HG03457 (cell line): ENCODE data around the gene OR10A2.
A peak's percentile ranks its signal among the peaks of the same experiment; 100 is the strongest.
"Not testable (repeated sequence)": the region's sequence is repeated elsewhere in the genome, so short reads cannot be mapped to it uniquely, and the experiment has no call there.

Experiments used
- ATAC-seq: cut with Tn5 transposase; IDR thresholded peaks from one replicate; pipeline ENCODE4 v1.9.1; 2021; ENCODE audit warnings: moderate number of reproducible peaks; ENCODE audit not compliant: unreplicated experiment

OR10A2 gene

GRCh38 chr11:6882751-6883150 is 19.9 kb downstream of the OR10A2 start:
- no peak for ATAC-seq

GRCh38 chr11:6887711-6888110 is 24.9 kb downstream of the OR10A2 start:
- ATAC-seq = not testable (repeated sequence)

- no peak for ATAC-seq
Measured at GRCh38 chr11:6888830-6889229, 26.0 kb downstream of the OR10A2 start.

GRCh38 chr11:6889835-6890234 is 27.0 kb downstream of the OR10A2 start:
- ATAC-seq = no peak

- no peak for ATAC-seq
Measured at GRCh38 chr11:6892400-6892799, 29.5 kb downstream of the OR10A2 start, which contains the start of gene OR2D2. OR2D2 (minus strand) TSS chr11:6892500; CDS start chr11:6892500, 0 bp downstream.

- no peak for ATAC-seq
Measured at GRCh38 chr11:6894097-6894496, 31.2 kb downstream of the OR10A2 start.

- peak; percentile 83 for ATAC-seq
Measured at GRCh38 chr11:6895010-6895409, 32.2 kb downstream of the OR10A2 start.

GRCh38 chr11:6898911-6899310 is 36.1 kb downstream of the OR10A2 start:
- ATAC-seq = no peak

GRCh38 chr11:6900327-6900999 is 37.6 kb downstream of the OR10A2 start:
- ATAC-seq = no peak

GRCh38 chr11:6904804-6905203 is 41.9 kb downstream of the OR10A2 start:
- not testable (repeated sequence) for ATAC-seq

- no peak for ATAC-seq
Measured at GRCh38 chr11:6911378-6911777, 48.5 kb downstream of the OR10A2 start.

GRCh38 chr11:6911948-6912347 is 49.1 kb downstream of the OR10A2 start:
- ATAC-seq = no peak

GRCh38 chr11:6919698-6920097 is 56.8 kb downstream of the OR10A2 start:
- ATAC-seq = no peak

- no peak for ATAC-seq
Measured at GRCh38 chr11:6920702-6921101, 57.8 kb downstream of the OR10A2 start, which contains the start of gene OR2D3. OR2D3 (plus strand) TSS chr11:6921002; CDS start chr11:6921002, 0 bp downstream.
